Stomach (tissue), 9 donors: ENCODE data around the gene ACSF3. TPM values are rescaled to one million over a fixed set of nuclear protein-coding genes. Genes with fewer than 3 reads are reported as not detected.

Experiments
- DNase-seq, 2 donors: peaks; one replicate each; pipeline versions ENCODE4 v3.0.0 to v3.0.0-alpha.2; 2013 to 2019
- H3K27ac ChIP-seq, 5 donors: fragments of 200-600 bp in 4 of 5; sonication (generic) in 4 of 5; one replicate each; pipeline ENCODE4 v1.5.1; 2013 to 2019; ENCODE audit warnings: mild to moderate bottlenecking in 1 of 5, moderate library complexity in 1 of 5
- H3K27me3 ChIP-seq, 3 donors: fragments of 200-600 bp; sonication (generic); one replicate each; pipeline ENCODE4 v1.5.1; 2017 to 2019; ENCODE audit warnings: mixed run types in 1 of 3
- H3K36me3 ChIP-seq, 4 donors: fragments of 200-600 bp; sonication (generic); 1 replicate in 3 of 4; 2 replicates in 1 of 4; pipeline ENCODE4 v1.5.1; 2016 to 2019
- H3K4me1 ChIP-seq, 4 donors: fragments of 200-600 bp; sonication (generic); one replicate each; pipeline ENCODE4 v1.5.1; 2016 to 2019
- H3K4me3 ChIP-seq, 4 donors: fragments of 200-600 bp; sonication (generic) in 3 of 4; one replicate each; pipeline ENCODE4 v1.5.1; 2016 to 2019; ENCODE audit warnings: mild to moderate bottlenecking in 1 of 4
- H3K9me3 ChIP-seq, 4 donors: fragments of 200-600 bp; sonication (generic); one replicate each; pipeline ENCODE4 v1.5.1; 2016 to 2019
- EP300 ChIP-seq: sonication (generic); formaldehyde crosslinking; IDR thresholded peaks from one replicate; pipeline ENCODE4 v1.6.1; 2017; ENCODE audit warnings: antibody characterized with exemption
- POLR2A ChIP-seq, 4 donors: fragments of 450-650 bp; IDR thresholded peaks; one replicate each; pipeline ENCODE4 v1.6.1; 2016; ENCODE audit warnings: antibody characterized with exemption in 4 of 4, control low read depth in 2 of 4, mild to moderate bottlenecking in 1 of 4, moderate library complexity in 1 of 4
- POLR2AphosphoS5 ChIP-seq, 3 donors: sonication (generic); formaldehyde crosslinking; IDR thresholded peaks; one replicate each; pipeline ENCODE4 v1.6.1; 2016; ENCODE audit warnings: antibody characterized with exemption in 3 of 3
- WGBS, 5 donors: extraction: QIAGEN DNeasy Blood & Tissue Kit in 3 of 5; methylation state at CpG; one replicate each; pipeline versions ENCODE4 v1.1.5 to v1.1.7; 2013 to 2018; 5-methylcytosine and 5-hydroxymethylcytosine counted together
- intact Hi-C: fragments of 100-400 bp; cut with DNase I; formaldehyde crosslinking; loops from one replicate; pipeline ENCODE4 v1.15.1; 2023; ENCODE audit warnings: low total_unique reads
- polyA plus RNA-seq, 3 donors: library from polyadenylated mRNA; stranded (reverse); fragments of 200-250 nt; gene quantifications; one replicate each; pipeline ENCODE4 v1.2.3, GENCODE V29; 2013
- total RNA-seq, 5 donors: library from RNA; depleted of rRNA; stranded (reverse); fragments of >200 nt; gene quantifications; one replicate each; pipeline versions ENCODE4 v1.1.0 to v1.2.3, GENCODE V29; 2014 to 2016
- TF ChIP-seq, protein P1 (sequence below), 7 experiments: fragments of 450-650 bp in 4 of 7; fragments of 200-600 bp in 3 of 7; sonication (generic) in 3 of 7; IDR thresholded peaks; one replicate each; pipeline ENCODE4 v1.5.1; 2016 to 2019; ENCODE audit warnings: antibody characterized with exemption in 7 of 7, control low read depth in 2 of 7, mild to moderate bottlenecking in 1 of 7
- donor health status: healthy with polysubstance abuse.
- donor health status: Bipolar disorder and iron deficiency.
- donor health status: healthy.

ACSF3 gene
- total and polyA plus RNA-seq, 8 donors, result 16.9 to 265 (median 30.7) TPM

DNA sequence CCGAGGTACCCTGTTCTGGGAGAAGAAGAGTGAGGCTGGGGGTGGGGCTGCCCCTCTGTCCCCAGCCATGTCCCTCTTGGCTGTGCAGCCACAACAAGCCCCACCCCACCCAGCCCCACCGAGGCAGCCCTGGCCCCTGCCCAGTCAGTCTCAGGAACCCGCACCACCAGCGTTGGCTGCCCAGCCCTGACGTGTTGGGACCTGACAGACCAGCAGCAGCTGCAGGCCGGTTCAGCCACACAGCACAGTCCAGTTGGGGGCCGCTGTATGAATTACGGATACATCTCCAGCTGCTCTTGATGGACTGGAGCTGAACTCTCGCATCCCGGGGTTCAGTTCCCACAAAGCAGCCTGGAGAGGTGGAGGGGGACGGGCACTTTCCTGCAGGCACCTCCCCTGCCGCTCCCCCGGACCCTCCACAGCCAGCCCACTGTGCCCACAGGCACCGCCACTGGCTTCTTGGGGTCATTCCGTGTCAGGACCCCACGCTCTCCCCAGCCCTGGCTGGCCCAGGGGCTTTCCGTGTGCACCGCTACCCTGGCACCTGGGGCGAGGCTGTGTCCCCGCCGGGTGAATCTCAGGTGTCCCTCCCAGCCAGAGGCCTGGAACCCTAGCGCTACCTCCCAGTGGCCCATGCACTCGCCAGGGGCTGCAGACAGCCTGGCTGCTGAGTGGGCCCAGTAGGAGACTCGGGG lies 84.9 kb downstream of the ACSF3 start:
- DNase-seq, result no peak
- Histone ChIP-seq H3K4me3 (no peak overlapping the region), H3K27me3 (peaks cover 0 to 100% (median 0%) of the 10 kb centered on the region in 3 donors), H3K4me1 (no peaks in the 10 kb centered on the region), H3K27ac (no peak overlapping the region), H3K36me3 (no peaks in the 10 kb centered on the region), H3K9me3 (no peaks in the 10 kb centered on the region)
- intact Hi-C loops, result loop anchor here (10.0 kb wide), 1 partner anchor 444 kb away; no protein-coding TSS in a partner anchor
- TF ChIP-seq EP300, result no peak
- no peak for TF ChIP-seq POLR2A (IDR thresholded peaks at IDR 0.05)
- no peak for TF ChIP-seq POLR2AphosphoS5 (IDR thresholded peaks at IDR 0.05)
- TF ChIP-seq, protein P1, sequence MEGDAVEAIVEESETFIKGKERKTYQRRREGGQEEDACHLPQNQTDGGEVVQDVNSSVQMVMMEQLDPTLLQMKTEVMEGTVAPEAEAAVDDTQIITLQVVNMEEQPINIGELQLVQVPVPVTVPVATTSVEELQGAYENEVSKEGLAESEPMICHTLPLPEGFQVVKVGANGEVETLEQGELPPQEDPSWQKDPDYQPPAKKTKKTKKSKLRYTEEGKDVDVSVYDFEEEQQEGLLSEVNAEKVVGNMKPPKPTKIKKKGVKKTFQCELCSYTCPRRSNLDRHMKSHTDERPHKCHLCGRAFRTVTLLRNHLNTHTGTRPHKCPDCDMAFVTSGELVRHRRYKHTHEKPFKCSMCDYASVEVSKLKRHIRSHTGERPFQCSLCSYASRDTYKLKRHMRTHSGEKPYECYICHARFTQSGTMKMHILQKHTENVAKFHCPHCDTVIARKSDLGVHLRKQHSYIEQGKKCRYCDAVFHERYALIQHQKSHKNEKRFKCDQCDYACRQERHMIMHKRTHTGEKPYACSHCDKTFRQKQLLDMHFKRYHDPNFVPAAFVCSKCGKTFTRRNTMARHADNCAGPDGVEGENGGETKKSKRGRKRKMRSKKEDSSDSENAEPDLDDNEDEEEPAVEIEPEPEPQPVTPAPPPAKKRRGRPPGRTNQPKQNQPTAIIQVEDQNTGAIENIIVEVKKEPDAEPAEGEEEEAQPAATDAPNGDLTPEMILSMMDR (IDR thresholded peaks at IDR 0.05), result no peak
- WGBS, 5 donors, result 71 to 85% (median 79%) methylated on average over 9 to 24 of the region's 24 CpGs

- intact Hi-C loops, result loop anchor here (10.0 kb wide), 1 partner anchor 444 kb away; no protein-coding TSS in a partner anchor
- 81 to 90% (median 83%) methylated on average over 16 to 19 of the region's 19 CpGs for WGBS, 5 donors
- peaks cover 0 to 100% (median 0%) of the 10 kb centered on the region in 3 donors for H3K27me3 ChIP-seq
Observed at GRCh38 chr16:89179148-89179484, 85.5 kb downstream of the ACSF3 start.

DNA sequence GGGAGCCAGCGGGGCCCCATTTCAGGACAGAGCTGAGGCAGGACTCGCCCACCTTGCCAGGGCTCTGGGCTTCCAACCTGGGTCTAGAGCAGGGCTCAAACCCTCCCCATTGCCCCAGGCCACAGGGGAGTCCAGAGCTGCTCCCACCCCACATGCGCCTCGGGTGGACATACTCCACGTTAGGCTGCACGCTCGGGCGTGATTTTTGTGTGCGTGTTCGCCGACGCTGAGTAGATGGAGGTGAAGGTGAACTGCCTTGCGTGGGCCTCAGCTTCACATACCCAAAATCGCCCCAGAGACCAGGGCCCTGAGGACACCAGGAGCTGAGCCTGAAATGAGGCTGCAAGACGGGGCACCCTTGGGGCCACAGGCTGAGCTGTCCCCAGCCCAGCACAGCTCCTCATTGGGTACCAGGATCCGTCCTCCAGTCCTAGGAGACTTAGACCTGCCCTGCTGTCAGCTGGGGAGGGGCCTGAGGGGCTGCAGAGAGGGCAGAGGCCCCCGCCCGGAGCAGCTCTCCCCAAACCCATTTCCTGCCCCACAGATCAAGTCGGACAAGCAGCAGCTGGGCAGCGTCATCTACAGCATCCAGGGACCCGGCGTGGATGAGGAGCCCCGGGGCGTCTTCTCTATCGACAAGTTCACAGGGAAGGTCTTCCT lies 86.1 kb downstream of the ACSF3 start:
- TF ChIP-seq POLR2AphosphoS5 (IDR thresholded peaks at IDR 0.05) (no peak), POLR2A (IDR thresholded peaks at IDR 0.05) (no peak), EP300 (no peak)
- TF ChIP-seq, protein P1 (IDR thresholded peaks at IDR 0.05), result no peak
- 76 to 82% (median 80%) methylated on average over 22 to 25 of the region's 25 CpGs for WGBS, 5 donors
- Histone ChIP-seq H3K4me1 (no peaks in the 10 kb centered on the region), H3K9me3 (no peaks in the 10 kb centered on the region), H3K27ac (no peak overlapping the region), H3K4me3 (no peak overlapping the region), H3K27me3 (peaks cover 0 to 100% (median 0%) of the 10 kb centered on the region in 3 donors), H3K36me3 (no peaks in the 10 kb centered on the region)
- DNase-seq, result no peak
- intact Hi-C loops, result loop anchor here (10.0 kb wide), 1 partner anchor 445 kb away; no protein-coding TSS in a partner anchor

More at GRCh38 chr16:89179148-89179484, 85.5 kb downstream of the ACSF3 start:
- no peak overlapping the region for H3K27ac ChIP-seq
- TF ChIP-seq, protein P1 (IDR thresholded peaks at IDR 0.05), result no peak
- no peak for TF ChIP-seq POLR2AphosphoS5 (IDR thresholded peaks at IDR 0.05)
- no peak for TF ChIP-seq EP300
- no peaks in the 10 kb centered on the region for H3K36me3 ChIP-seq
- H3K4me1 ChIP-seq, result no peaks in the 10 kb centered on the region
- H3K9me3 ChIP-seq, result no peaks in the 10 kb centered on the region
- DNase-seq, result no peak
- H3K4me3 ChIP-seq, result no peak overlapping the region

DNA sequence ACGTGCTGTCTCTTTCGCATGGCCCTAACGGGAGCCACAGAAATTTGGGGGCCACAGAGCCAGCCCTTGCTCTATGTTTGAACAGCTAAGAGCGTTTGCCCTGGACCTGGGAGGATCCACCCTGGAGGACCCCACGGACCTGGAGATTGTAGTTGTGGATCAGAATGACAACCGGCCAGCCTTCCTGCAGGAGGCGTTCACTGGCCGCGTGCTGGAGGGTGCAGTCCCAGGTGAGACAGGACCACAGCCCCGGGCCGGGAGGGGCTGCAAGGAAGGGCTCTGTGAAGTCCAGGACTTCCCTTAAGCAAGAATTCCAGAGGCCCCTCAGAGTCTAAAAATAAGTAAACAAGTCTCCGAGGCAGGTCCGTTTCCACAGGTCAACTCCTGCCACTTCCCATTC lies 89.8 kb downstream of the ACSF3 start:
- 25 to 39% (median 32%) methylated on average over 13 of the region's 13 CpGs for WGBS, 5 donors
- no peak overlapping the region for H3K27ac ChIP-seq
- H3K27me3 ChIP-seq, result peaks cover 0 to 75% (median 0%) of the 10 kb centered on the region in 3 donors
- H3K4me1 ChIP-seq, result no peaks in the 10 kb centered on the region
- H3K36me3 ChIP-seq, result no peaks in the 10 kb centered on the region
- TF ChIP-seq POLR2AphosphoS5 (IDR thresholded peaks at IDR 0.05) (no peak), EP300 (no peak), POLR2A (IDR thresholded peaks at IDR 0.05) (no peak)
- TF ChIP-seq, protein P1 (IDR thresholded peaks at IDR 0.05), result no peak
- intact Hi-C loops, result no loop called here
- H3K9me3 ChIP-seq, result no peaks in the 10 kb centered on the region
- DNase-seq, result no peak
- no peak overlapping the region for H3K4me3 ChIP-seq
